ENCODE data around the gene AOX1. TPM values are rescaled to one million over a fixed set of nuclear protein-coding genes. Genes with fewer than 3 reads are reported as not detected.

Gene AOX1
- total and polyA plus RNA-seq, 4 donors, result 9.9 to 1,131 (median 486) TPM

- TF ChIP-seq TAF1 (conservative IDR thresholded peaks at IDR 0.05) (no peak), JUND (IDR thresholded peaks at IDR 0.05) (no peak), FOXA2 (IDR thresholded peaks at IDR 0.05) (no peak), RXRA (IDR thresholded peaks at IDR 0.05) (no peak)
- Histone ChIP-seq H3K4me3 (ENCODE audit: low read depth in 1 of 3, low read length in 3 of 3) (no peak overlapping the region), H3K27me3 (ENCODE audit: control insufficient read depth in 4 of 4, insufficient read depth in 4 of 4, low read length in 3 of 4) (no peaks in the 10 kb centered on the region), H3K27ac (ENCODE audit: low read depth in 1 of 2, low read length in 2 of 2) (no peak overlapping the region), H3K9me3 (ENCODE audit: control insufficient read depth in 4 of 4, low read length in 3 of 4) (no peaks in the 10 kb centered on the region), H3K4me1 (ENCODE audit: control insufficient read depth in 4 of 4, insufficient read depth in 4 of 4, low read length in 3 of 4) (no peaks in the 10 kb centered on the region), H3K9ac (ENCODE audit: low read depth in 1 of 2, low read length in 2 of 2) (no peak overlapping the region), H3K36me3 (ENCODE audit: control insufficient read depth in 4 of 4, insufficient read depth in 3 of 4, low read depth in 1 of 4, low read length in 3 of 4) (peaks cover 3 to 66% (median 57%) of the 10 kb centered on the region in 4 donors)
- WGBS, result 91% methylated on average over 3 of the region's 3 CpGs
- DNase-seq (ENCODE audit: low spot score), result no peak
Observed at GRCh38 chr2:200668478-200668877, 82.7 kb downstream of the AOX1 start.

- H3K9ac ChIP-seq (ENCODE audit: low read depth in 1 of 2, low read length in 2 of 2), result no peak overlapping the region
- WGBS, result 78% methylated on average over 9 of the region's 9 CpGs
- no peaks in the 10 kb centered on the region for H3K9me3 ChIP-seq (ENCODE audit: control insufficient read depth in 4 of 4, low read length in 3 of 4)
- no peaks in the 10 kb centered on the region for H3K4me1 ChIP-seq (ENCODE audit: control insufficient read depth in 4 of 4, insufficient read depth in 4 of 4, low read length in 3 of 4)
- peaks cover 3 to 60% (median 52%) of the 10 kb centered on the region in 4 donors for H3K36me3 ChIP-seq (ENCODE audit: control insufficient read depth in 4 of 4, insufficient read depth in 3 of 4, low read depth in 1 of 4, low read length in 3 of 4)
- DNase-seq (ENCODE audit: low spot score), result no peak
- TF ChIP-seq FOXA2 (IDR thresholded peaks at IDR 0.05), result no peak
- no peak for TF ChIP-seq SP1 (IDR thresholded peaks at IDR 0.05)
- TF ChIP-seq, protein P1, sequence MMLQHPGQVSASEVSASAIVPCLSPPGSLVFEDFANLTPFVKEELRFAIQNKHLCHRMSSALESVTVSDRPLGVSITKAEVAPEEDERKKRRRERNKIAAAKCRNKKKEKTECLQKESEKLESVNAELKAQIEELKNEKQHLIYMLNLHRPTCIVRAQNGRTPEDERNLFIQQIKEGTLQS (IDR thresholded peaks at IDR 0.05), result no peak
- H3K27me3 ChIP-seq (ENCODE audit: control insufficient read depth in 4 of 4, insufficient read depth in 4 of 4, low read length in 3 of 4), result no peaks in the 10 kb centered on the region
- H3K4me3 ChIP-seq (ENCODE audit: low read depth in 1 of 3, low read length in 3 of 3), result no peak overlapping the region
- no peak overlapping the region for H3K27ac ChIP-seq (ENCODE audit: low read depth in 1 of 2, low read length in 2 of 2)
Observed at GRCh38 chr2:200669308-200669707, 83.5 kb downstream of the AOX1 start.

GRCh38 chr2:200670313-200670712, 84.5 kb downstream of the AOX1 start:
- DNase-seq (ENCODE audit: low spot score), result no peak
- H3K36me3 ChIP-seq (ENCODE audit: control insufficient read depth in 4 of 4, insufficient read depth in 3 of 4, low read depth in 1 of 4, low read length in 3 of 4), result peaks cover 3 to 50% (median 43%) of the 10 kb centered on the region in 4 donors
- peaks cover 0 to 7% (median 3%) of the 10 kb centered on the region in 4 donors for H3K4me1 ChIP-seq (ENCODE audit: control insufficient read depth in 4 of 4, insufficient read depth in 4 of 4, low read length in 3 of 4)
- no peak overlapping the region for H3K9ac ChIP-seq (ENCODE audit: low read depth in 1 of 2, low read length in 2 of 2)
- H3K27ac ChIP-seq (ENCODE audit: low read depth in 1 of 2, low read length in 2 of 2), result no peak overlapping the region
- H3K9me3 ChIP-seq (ENCODE audit: control insufficient read depth in 4 of 4, low read length in 3 of 4), result no peaks in the 10 kb centered on the region
- 75% methylated on average over 4 of the region's 4 CpGs for WGBS
- no peak overlapping the region for H3K4me3 ChIP-seq (ENCODE audit: low read depth in 1 of 3, low read length in 3 of 3)
- TF ChIP-seq HNF4G (IDR thresholded peaks at IDR 0.05), result no peak
- TF ChIP-seq RAD21 (IDR thresholded peaks at IDR 0.05), result peak in 1 of 2 donors; percentile 7
- no peaks in the 10 kb centered on the region for H3K27me3 ChIP-seq (ENCODE audit: control insufficient read depth in 4 of 4, insufficient read depth in 4 of 4, low read length in 3 of 4)

DNA sequence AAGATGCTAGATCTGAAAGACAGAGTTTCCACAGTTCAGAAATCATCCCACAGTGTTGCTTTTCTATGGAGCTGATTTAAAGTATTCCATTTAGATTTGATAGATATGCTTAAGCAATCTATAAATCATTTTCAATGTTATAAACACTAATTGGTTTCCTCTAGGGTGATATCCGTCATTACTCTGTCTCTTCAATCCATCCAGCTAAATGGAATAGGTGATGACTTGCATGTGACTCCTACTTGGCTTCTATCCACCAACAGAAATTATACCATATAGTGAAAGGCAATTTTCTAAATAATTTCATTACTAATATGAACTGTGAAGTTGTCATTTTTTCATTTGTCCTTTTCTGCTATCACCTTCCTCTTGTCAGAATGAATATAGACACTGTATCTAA, 84.9 kb downstream of the AOX1 start:
- no peak overlapping the region for H3K4me3 ChIP-seq (ENCODE audit: low read depth in 1 of 3, low read length in 3 of 3)
- H3K27ac ChIP-seq (ENCODE audit: low read depth in 1 of 2, low read length in 2 of 2), result no peak overlapping the region
- WGBS, result 88% methylated on average over 1 of the region's 1 CpG
- no peaks in the 10 kb centered on the region for H3K27me3 ChIP-seq (ENCODE audit: control insufficient read depth in 4 of 4, insufficient read depth in 4 of 4, low read length in 3 of 4)
- TF ChIP-seq EGR1 (IDR thresholded peaks at IDR 0.05; ENCODE audit: low read depth in 2 of 2) (no peak), GABPA (IDR thresholded peaks at IDR 0.05 in 1 of 2, conservative IDR thresholded peaks at IDR 0.05 in 1 of 2) (no peak), TAF1 (conservative IDR thresholded peaks at IDR 0.05) (no peak)
- TF ChIP-seq, protein P1 (IDR thresholded peaks at IDR 0.05), result no peak
- DNase-seq (ENCODE audit: low spot score), result no peak
- peaks cover 0 to 8% (median 3%) of the 10 kb centered on the region in 4 donors for H3K4me1 ChIP-seq (ENCODE audit: control insufficient read depth in 4 of 4, insufficient read depth in 4 of 4, low read length in 3 of 4)
- H3K9ac ChIP-seq (ENCODE audit: low read depth in 1 of 2, low read length in 2 of 2), result no peak overlapping the region
- H3K9me3 ChIP-seq (ENCODE audit: control insufficient read depth in 4 of 4, low read length in 3 of 4), result no peaks in the 10 kb centered on the region
- H3K36me3 ChIP-seq (ENCODE audit: control insufficient read depth in 4 of 4, insufficient read depth in 3 of 4, low read depth in 1 of 4, low read length in 3 of 4), result peaks cover 3 to 47% (median 40%) of the 10 kb centered on the region in 4 donors

All from liver (tissue), 9 donors.